ENCODE data around the gene IGSF6. TPM values are rescaled to one million over a fixed set of nuclear protein-coding genes. Genes with fewer than 3 reads are reported as not detected.
A peak's percentile ranks its signal among the peaks of the same experiment; 100 is the strongest.

Gene IGSF6
- total and polyA plus RNA-seq, 9 of the 15 experiments (the other 6 are each of a cell fraction or from before 2014, with no cell fraction given), result 0.07 TPM; not detected in 8

GRCh38 chr16:21611556-21612384, 40.6 kb downstream of the IGSF6 start (continued):
- TF ChIP-seq ZNF24 (IDR thresholded peaks at IDR 0.05) (no peak), C11orf30 (IDR thresholded peaks at IDR 0.05; ENCODE audit: low read depth) (peak; percentile 91), EP400 (IDR thresholded peaks at IDR 0.05) (peak; percentile 59), LCOR (CRISPR knock-in tag; IDR thresholded peaks at IDR 0.05) (peak; percentile 47; the same call in 1 of the 2 replicates), JUN (IDR thresholded peaks at IDR 0.05; ENCODE audit: borderline replicate concordance, low read depth, low read length) (peak; percentile 53; the same call in 1 of the 2 replicates), JUN (CRISPR knock-in tag; IDR thresholded peaks at IDR 0.05; ENCODE audit: borderline replicate concordance) (no peak), ILK (tag; IDR thresholded peaks at IDR 0.05; ENCODE audit: borderline replicate concordance, low read depth) (no peak), THRB (CRISPR knock-in tag; conservative IDR thresholded peaks at IDR 0.05) (no peak), TSHZ1 (CRISPR knock-in tag; IDR thresholded peaks at IDR 0.05) (no peak), BRCA1 (IDR thresholded peaks at IDR 0.05) (no peak), BRCA1 (CRISPR knock-in tag; IDR thresholded peaks at IDR 0.05) (no peak), BRF2 (IDR thresholded peaks at IDR 0.05; ENCODE audit: borderline replicate concordance, insufficient read depth, insufficient read length) (no peak), ZBTB11 (CRISPR knock-in tag; IDR thresholded peaks at IDR 0.05) (peak in 1 of 3 experiments; percentile 71; a peak in 2 of 6 replicates), MAFK (IDR thresholded peaks at IDR 0.05; ENCODE audit: low read length) (peak; percentile 54; the same call in 1 of the 2 replicates)
- TF ChIP-seq, protein P1, sequence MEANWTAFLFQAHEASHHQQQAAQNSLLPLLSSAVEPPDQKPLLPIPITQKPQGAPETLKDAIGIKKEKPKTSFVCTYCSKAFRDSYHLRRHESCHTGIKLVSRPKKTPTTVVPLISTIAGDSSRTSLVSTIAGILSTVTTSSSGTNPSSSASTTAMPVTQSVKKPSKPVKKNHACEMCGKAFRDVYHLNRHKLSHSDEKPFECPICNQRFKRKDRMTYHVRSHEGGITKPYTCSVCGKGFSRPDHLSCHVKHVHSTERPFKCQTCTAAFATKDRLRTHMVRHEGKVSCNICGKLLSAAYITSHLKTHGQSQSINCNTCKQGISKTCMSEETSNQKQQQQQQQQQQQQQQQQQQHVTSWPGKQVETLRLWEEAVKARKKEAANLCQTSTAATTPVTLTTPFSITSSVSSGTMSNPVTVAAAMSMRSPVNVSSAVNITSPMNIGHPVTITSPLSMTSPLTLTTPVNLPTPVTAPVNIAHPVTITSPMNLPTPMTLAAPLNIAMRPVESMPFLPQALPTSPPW (CRISPR knock-in tag; IDR thresholded peaks at IDR 0.05), result no peak
